Thymus (tissue), 11 donors: ENCODE results near the gene AGBL3. TPM values are rescaled to one million over a fixed set of nuclear protein-coding genes. Genes with fewer than 3 reads are reported as not detected.
"Not testable (repeated sequence)": the region's sequence is repeated elsewhere in the genome, so short reads cannot be mapped to it uniquely, and the experiment has no call there.

ENCODE experiments used
- DNase-seq, 9 donors: peaks; one replicate each; pipeline ENCODE4 v3.0.0-alpha.2; 2013; ENCODE audit warnings: low spot score in 9 of 9, low read depth in 6 of 9, missing footprints in 1 of 9
- H3K27ac ChIP-seq, 2 donors: one replicate each; pipeline ENCODE4 v1.5.1; 2013; ENCODE audit warnings: control low read depth in 1 of 2, low read depth in 1 of 2, low read length in 1 of 2, mild to moderate bottlenecking in 1 of 2, moderate library complexity in 1 of 2
- H3K27me3 ChIP-seq, 2 donors: one replicate each; pipeline ENCODE4 v1.5.1; 2013; ENCODE audit warnings: low read length in 1 of 2; ENCODE audit not compliant: control insufficient read depth in 2 of 2, insufficient read depth in 1 of 2
- H3K36me3 ChIP-seq, 2 donors: one replicate each; pipeline ENCODE4 v1.5.1; 2013; ENCODE audit warnings: low read length in 1 of 2, mild to moderate bottlenecking in 1 of 2, moderate library complexity in 1 of 2; ENCODE audit not compliant: control insufficient read depth in 2 of 2, insufficient read depth in 2 of 2
- H3K4me1 ChIP-seq, 2 donors: one replicate each; pipeline ENCODE4 v1.5.1; 2013; ENCODE audit warnings: low read length in 2 of 2; ENCODE audit not compliant: control insufficient read depth in 2 of 2, insufficient read depth in 2 of 2
- H3K4me3 ChIP-seq, 2 donors: one replicate each; pipeline ENCODE4 v1.5.1; 2013; ENCODE audit warnings: low read length in 2 of 2, control low read depth in 1 of 2, mild to moderate bottlenecking in 1 of 2
- H3K9me3 ChIP-seq, 2 donors: one replicate each; pipeline ENCODE4 v1.5.1; 2013; ENCODE audit warnings: low read length in 1 of 2, mild to moderate bottlenecking in 1 of 2; ENCODE audit not compliant: control insufficient read depth in 2 of 2, insufficient read depth in 1 of 2
- WGBS: extraction: QIAGEN DNeasy Blood & Tissue Kit; methylation state at CpG from one replicate; pipeline ENCODE4 v1.1.7; 2013; 5-methylcytosine and 5-hydroxymethylcytosine counted together
- polyA plus RNA-seq: library from polyadenylated mRNA; stranded (reverse); fragments of 200-250 nt; gene quantifications from one replicate; pipeline ENCODE4 v1.2.3, GENCODE V29; 2013
- total RNA-seq: library from RNA; stranded (reverse); fragments of 120-200 nt; gene quantifications from one replicate; pipeline ENCODE4 v1.2.4, GENCODE V29; 2013
- donor health status: healthy.

Gene AGBL3
- total and polyA plus RNA-seq, 2 donors: 1.9 TPM

- no peaks in the 10 kb centered on the region for H3K36me3 ChIP-seq
- no peak overlapping the region for H3K4me3 ChIP-seq
- DNase-seq: no peak
- H3K4me1 ChIP-seq: no peaks in the 10 kb centered on the region
- H3K27me3 ChIP-seq: no peaks in the 10 kb centered on the region
- 97% methylated on average over 3 of the region's 3 CpGs for WGBS
- H3K9me3 ChIP-seq: no peaks in the 10 kb centered on the region
- no peak overlapping the region for H3K27ac ChIP-seq
Measured at GRCh38 chr7:134957005-134957404, 29.3 kb upstream of the AGBL3 start.

GRCh38 chr7:134959810-134960209 lies 26.5 kb upstream of the AGBL3 start:
- no peaks in the 10 kb centered on the region for H3K9me3 ChIP-seq
- 99% methylated on average over 5 of the region's 5 CpGs for WGBS
- DNase-seq: no peak
- no peak overlapping the region for H3K4me3 ChIP-seq
- no peaks in the 10 kb centered on the region for H3K27me3 ChIP-seq
- H3K4me1 ChIP-seq: no peaks in the 10 kb centered on the region
- no peak overlapping the region for H3K27ac ChIP-seq
- H3K36me3 ChIP-seq: no peaks in the 10 kb centered on the region

GRCh38 chr7:134962270-134962780 lies 24.0 kb upstream of the AGBL3 start:
- Histone ChIP-seq H3K4me1 (no peaks in the 10 kb centered on the region), H3K27ac (no peak overlapping the region), H3K9me3 (no peaks in the 10 kb centered on the region), H3K36me3 (no peaks in the 10 kb centered on the region), H3K4me3 (no peak overlapping the region), H3K27me3 (no peaks in the 10 kb centered on the region)
- DNase-seq: no peak

GRCh38 chr7:134963036-134963435 lies 23.3 kb upstream of the AGBL3 start:
- WGBS: 89% methylated on average over 4 of the region's 4 CpGs

GRCh38 chr7:134966691-134967090 lies 19.6 kb upstream of the AGBL3 start:
- no peak overlapping the region for H3K27ac ChIP-seq
- no peak for DNase-seq
- H3K27me3 ChIP-seq: no peaks in the 10 kb centered on the region
- H3K9me3 ChIP-seq: no peaks in the 10 kb centered on the region
- H3K36me3 ChIP-seq: no peaks in the 10 kb centered on the region
- 98% methylated on average over 3 of the region's 3 CpGs for WGBS
- H3K4me3 ChIP-seq: no peak overlapping the region
- H3K4me1 ChIP-seq: no peaks in the 10 kb centered on the region

More at GRCh38 chr7:134963036-134963435, 23.3 kb upstream of the AGBL3 start:
- Histone ChIP-seq H3K4me3 (no peak overlapping the region), H3K4me1 (no peaks in the 10 kb centered on the region), H3K27ac (no peak overlapping the region), H3K36me3 (no peaks in the 10 kb centered on the region), H3K27me3 (no peaks in the 10 kb centered on the region), H3K9me3 (no peaks in the 10 kb centered on the region)
- no peak for DNase-seq

- Histone ChIP-seq H3K27ac (no peak overlapping the region), H3K4me1 (no peaks in the 10 kb centered on the region), H3K27me3 (no peaks in the 10 kb centered on the region), H3K36me3 (no peaks in the 10 kb centered on the region), H3K4me3 (no peak overlapping the region), H3K9me3 (no peaks in the 10 kb centered on the region)
- DNase-seq: no peak
- 97% methylated on average over 4 of the region's 4 CpGs for WGBS
Measured at GRCh38 chr7:134968110-134968509, 18.2 kb upstream of the AGBL3 start.

- H3K27me3 ChIP-seq, H3K4me3 ChIP-seq, H3K9me3 ChIP-seq, H3K36me3 ChIP-seq, H3K27ac ChIP-seq, DNase-seq, H3K4me1 ChIP-seq: not testable (repeated sequence)
- 96% methylated on average over 3 of the region's 3 CpGs for WGBS
Measured at GRCh38 chr7:134981645-134982044, 4.7 kb upstream of the AGBL3 start.

GRCh38 chr7:134985894-134986362 lies 380 bp upstream of the AGBL3 start:
- H3K4me1 ChIP-seq: no peaks in the 10 kb centered on the region

GRCh38 chr7:134988161-134988560 lies 1.9 kb downstream of the AGBL3 start:
- 97% methylated on average over 5 of the region's 5 CpGs for WGBS

More at GRCh38 chr7:134985894-134986362, 380 bp upstream of the AGBL3 start:
- peak overlapping the region; percentile 72 to 91 for H3K4me3 ChIP-seq
- H3K9me3 ChIP-seq: no peaks in the 10 kb centered on the region
- WGBS: 47% methylated on average over 8 of the region's 8 CpGs
- H3K27me3 ChIP-seq: no peaks in the 10 kb centered on the region
- DNase-seq: no peak
- peak overlapping the region; percentile 80 to 82 for H3K27ac ChIP-seq
- no peaks in the 10 kb centered on the region for H3K36me3 ChIP-seq

More at GRCh38 chr7:134988161-134988560, 1.9 kb downstream of the AGBL3 start:
- Histone ChIP-seq H3K27me3 (no peaks in the 10 kb centered on the region), H3K36me3 (no peaks in the 10 kb centered on the region), H3K4me3 (no peak overlapping the region), H3K27ac (no peak overlapping the region), H3K9me3 (no peaks in the 10 kb centered on the region), H3K4me1 (no peaks in the 10 kb centered on the region)
- DNase-seq: no peak
